Naive thymus-derived CD4-positive, alpha-beta T cell (primary cell): ENCODE data around the gene APOA1. TPM values are rescaled to one million over a fixed set of nuclear protein-coding genes. Genes with fewer than 3 reads are reported as not detected.

Experiments used
- ATAC-seq: fragments of 150-1000 bp; cut with Tn5 transposase; 2 replicates; pipeline ENCODE4 v1.10.0; 2021; ENCODE audit warnings: mild to moderate bottlenecking, moderate library complexity
- CTCF ChIA-PET: fragments of 350-600 bp; sonication (Branson Sonifier 250); formaldehyde crosslinking; loops from one replicate; lab custom pipeline; 2021; ENCODE audit warnings: antibody characterized with exemption; lab: Charles Lee
- POLR2A ChIA-PET: fragments of 350-600 bp; sonication (Branson Sonifier 250); formaldehyde crosslinking; loops from one replicate; lab custom pipeline; 2021; ENCODE audit warnings: antibody characterized with exemption, inconsistent platforms; lab: Charles Lee
- DNase-seq, 9 donors: peaks; one replicate each; pipeline versions ENCODE4 v3.0.0 to v3.0.0-alpha.2; 2020 to 2022; ENCODE audit warnings: mixed read lengths in 1 of 9
- H3K27ac ChIP-seq: one replicate; pipeline ENCODE4 v1.7.0; 2013; ENCODE audit warnings: mild to moderate bottlenecking, low read depth, low read length, moderate library complexity
- H3K27me3 ChIP-seq, 2 donors: one replicate each; pipeline ENCODE4 v1.7.0; 2013; ENCODE audit warnings: low read length in 2 of 2, mild to moderate bottlenecking in 2 of 2, moderate library complexity in 2 of 2; ENCODE audit not compliant: control insufficient read depth in 2 of 2, insufficient read depth in 2 of 2
- H3K36me3 ChIP-seq, 3 experiments: 1 replicate in 2 of 3; 2 replicates in 1 of 3; pipeline ENCODE4 v1.7.0; 2013; ENCODE audit warnings: low read length in 3 of 3, mild to moderate bottlenecking in 3 of 3, moderate library complexity in 1 of 3; ENCODE audit not compliant: insufficient read depth in 3 of 3, control insufficient read depth in 2 of 3
- H3K4me1 ChIP-seq, 2 donors: one replicate each; pipeline ENCODE4 v1.7.0; 2013; ENCODE audit warnings: low read length in 2 of 2, mild to moderate bottlenecking in 2 of 2, moderate library complexity in 1 of 2; ENCODE audit not compliant: control insufficient read depth in 2 of 2, insufficient read depth in 2 of 2
- H3K4me3 ChIP-seq: 2 replicates; pipeline ENCODE4 v1.7.0; 2013; ENCODE audit warnings: mild to moderate bottlenecking, low read length
- H3K9me3 ChIP-seq, 3 experiments: 1 replicate in 2 of 3; 2 replicates in 1 of 3; pipeline ENCODE4 v1.7.0; 2013; ENCODE audit warnings: low read length in 3 of 3; ENCODE audit not compliant: control insufficient read depth in 2 of 3
- H3K27ac Mint-ChIP-seq, 9 donors: one replicate each; pipeline ENCODE4 v1.8.0; 2020 to 2022; ENCODE audit warnings: mixed read lengths in 9 of 9, mild to moderate bottlenecking in 8 of 9, moderate library complexity in 5 of 9, inconsistent platforms in 2 of 9
- H3K27me3 Mint-ChIP-seq, 5 donors: one replicate each; pipeline ENCODE4 v1.8.0; 2021 to 2022; ENCODE audit warnings: mixed read lengths in 5 of 5, mild to moderate bottlenecking in 1 of 5
- H3K36me3 Mint-ChIP-seq, 5 donors: one replicate each; pipeline ENCODE4 v1.8.0; 2020 to 2022; ENCODE audit warnings: mixed read lengths in 5 of 5, mild to moderate bottlenecking in 3 of 5, inconsistent platforms in 1 of 5
- H3K4me1 Mint-ChIP-seq, 7 donors: one replicate each; pipeline ENCODE4 v1.8.0; 2020 to 2022; ENCODE audit warnings: mixed read lengths in 7 of 7, mild to moderate bottlenecking in 3 of 7, inconsistent platforms in 1 of 7
- H3K4me3 Mint-ChIP-seq, 10 donors: one replicate each; pipeline ENCODE4 v1.8.0; 2020 to 2022; ENCODE audit warnings: mild to moderate bottlenecking in 10 of 10, mixed read lengths in 10 of 10, moderate library complexity in 6 of 10, inconsistent platforms in 2 of 10
- H3K9me3 Mint-ChIP-seq, 11 donors: one replicate each; pipeline ENCODE4 v1.8.0; 2020 to 2022; ENCODE audit warnings: mixed read lengths in 11 of 11, mild to moderate bottlenecking in 4 of 11, inconsistent platforms in 1 of 11, moderate library complexity in 1 of 11
- intact Hi-C, 2 donors: fragments of 100-400 bp; cut with micrococcal nuclease; formaldehyde crosslinking; loops; one replicate each; pipeline ENCODE4 v1.15.1; 2023
- polyA plus RNA-seq, 2 donors: library from polyadenylated mRNA; unstranded; fragments of 300-500 nt; fragmentation: Illumina TruSeq; gene quantifications; one replicate each; pipeline ENCODE4 v1.2.3, GENCODE V29; 2021
- total RNA-seq, 6 experiments: library from RNA in 5 of 6; stranded (reverse) in 5 of 6; gene quantifications; 1 replicate in 5 of 6; 2 replicates in 1 of 6; pipeline ENCODE4 v1.2.3 and lab custom pipeline; 2021 to 2026

Gene APOA1
- total RNA-seq = under 1 TPM; 0.24 to 0.70 (median 0.51) TPM
- polyA plus RNA-seq = not detected
- total RNA-seq (lab: John Stamatoyannopoulos, UW) = 0.40 reads per million

DNA sequence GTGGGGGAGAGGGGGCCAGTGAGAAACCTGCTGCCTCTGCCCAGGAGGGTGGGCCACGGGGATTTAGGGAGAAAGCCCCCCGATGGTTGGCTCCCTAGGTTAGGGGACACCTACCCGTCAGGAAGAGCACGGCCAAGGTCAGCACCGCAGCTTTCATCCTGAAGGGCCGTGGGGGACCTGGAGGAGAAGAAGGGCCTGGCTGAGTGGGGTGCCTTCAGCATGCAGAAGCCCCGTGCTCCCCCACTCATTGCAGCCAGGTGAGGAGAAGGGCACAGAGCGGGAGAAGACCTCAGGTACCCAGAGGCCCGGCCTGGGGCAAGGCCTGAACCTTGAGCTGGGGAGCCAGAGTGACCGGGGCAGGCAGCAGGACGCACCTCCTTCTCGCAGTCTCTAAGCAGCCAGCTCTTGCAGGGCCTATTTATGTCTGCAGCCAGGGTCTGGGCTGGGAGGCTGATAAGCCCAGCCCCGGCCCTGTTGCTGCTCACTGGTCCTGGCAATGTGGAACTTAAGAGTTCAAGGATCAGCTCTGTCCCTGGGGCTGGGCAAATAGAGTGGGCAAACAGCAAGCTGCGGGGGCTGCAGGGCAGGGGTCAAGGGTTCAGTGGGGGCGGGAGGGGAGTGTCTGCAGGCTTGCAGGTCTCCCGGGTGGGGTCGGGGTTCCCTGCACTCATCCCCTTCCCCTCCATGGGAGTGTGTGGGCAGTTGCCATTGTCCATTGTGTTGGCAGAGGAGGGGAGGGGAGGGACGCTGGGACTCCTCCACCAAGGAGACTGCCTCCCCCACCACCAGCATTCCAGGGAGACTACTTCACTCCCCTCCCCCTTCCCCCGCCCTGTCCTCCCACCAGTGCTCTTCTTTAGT, at the start of gene APOA1:
TSS of gene APOA1 (minus strand) at position 392 of the 861 bp plus-strand sequence. CDS start at position 157, 235 bp downstream.
- H3K9me3 Mint-ChIP-seq = no peaks in the 10 kb centered on the region

DNA sequence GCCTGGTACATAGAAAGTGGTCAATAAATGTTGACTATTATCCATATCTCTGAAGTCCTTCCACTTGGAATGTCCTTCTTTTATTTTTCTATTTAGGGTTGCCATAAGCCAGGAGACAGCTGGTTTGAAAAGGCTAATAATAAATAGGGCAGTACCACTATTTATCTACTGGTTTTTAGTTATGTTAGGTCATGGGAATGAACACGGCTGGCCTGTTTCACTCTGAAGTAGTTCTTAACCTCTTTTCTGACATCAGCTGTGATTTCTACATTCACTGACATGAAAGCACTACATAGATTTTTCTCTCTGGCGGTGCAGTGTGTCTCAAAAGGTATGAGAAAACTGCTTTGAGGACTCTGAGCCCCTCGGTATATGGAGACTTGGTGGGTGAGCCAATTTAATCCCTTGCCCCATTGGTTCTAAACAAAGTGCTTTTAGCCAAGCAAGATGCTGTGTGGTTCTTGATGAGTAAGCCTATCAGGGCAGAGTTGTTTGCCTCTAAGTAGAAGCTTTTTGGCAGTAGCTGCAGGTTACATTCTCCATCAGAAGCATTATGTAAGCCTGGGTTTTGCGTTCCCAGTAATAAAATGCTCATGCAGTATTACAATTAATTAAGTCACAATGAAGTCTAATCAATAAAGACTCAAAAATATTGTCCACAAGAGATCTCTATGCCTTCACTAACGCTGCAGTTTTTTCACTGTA, 48.7 kb upstream of the APOA1 start:
- no peaks in the 10 kb centered on the region for H3K36me3 ChIP-seq
- H3K9me3 Mint-ChIP-seq = no peaks in the 10 kb centered on the region
- ChIA-PET POLR2A (no interaction called here), CTCF (interaction anchor here (0.5 to 2.0 kb wide), 2 partner anchors 44 to 220 kb away, joined by 5 to 6 read pairs; no protein-coding TSS in a partner anchor)
- H3K27me3 ChIP-seq = no peaks in the 10 kb centered on the region
- DNase-seq (no peak), ATAC-seq (no peak)
- no peak overlapping the region for H3K4me3 Mint-ChIP-seq
- peaks cover 7 to 12% of the 10 kb centered on the region in 2 donors for H3K4me1 ChIP-seq
- H3K4me3 ChIP-seq = no peak overlapping the region
- no peak overlapping the region for H3K27ac ChIP-seq
- H3K27me3 Mint-ChIP-seq = no peaks in the 10 kb centered on the region
- peaks cover 10 to 20% (median 13%) of the 10 kb centered on the region in 7 donors for H3K4me1 Mint-ChIP-seq
- H3K9me3 ChIP-seq = no peaks in the 10 kb centered on the region
- H3K36me3 Mint-ChIP-seq = peaks cover 0 to 18% (median 2%) of the 10 kb centered on the region in 5 donors
- no peak overlapping the region for H3K27ac Mint-ChIP-seq
- intact Hi-C loops = loop anchor here in 1 of 2 donors (10.0 kb wide), 1 partner anchor 49 kb away; no protein-coding TSS in a partner anchor

More for the DNA sequence above, at the start of gene APOA1:
- Mint-ChIP-seq H3K27me3 (peaks cover 0 to 4% (median 0%) of the 10 kb centered on the region in 5 donors), H3K4me3 (peak within 1 kb of the TSS in 1 of 10 donors; percentile 35), H3K4me1 (peaks cover 4 to 17% (median 14%) of the 10 kb centered on the region in 7 donors), H3K27ac (peak within 1 kb of the TSS in 2 of 9 donors; percentile 36 to 51), H3K36me3 (no peaks in the 10 kb centered on the region)
- Histone ChIP-seq H3K4me3 (no peak within 1 kb of the TSS), H3K27ac (no peak within 1 kb of the TSS), H3K27me3 (no peaks in the 10 kb centered on the region), H3K4me1 (peaks cover 4 to 9% of the 10 kb centered on the region in 2 donors), H3K36me3 (no peaks in the 10 kb centered on the region), H3K9me3 (no peaks in the 10 kb centered on the region)
- intact Hi-C loops = loop anchor here (5.0 kb wide), 3 partner anchors 105 to 390 kb away; partner anchors contain the start of gene SIK3 (in 1 of the 2)
- ATAC-seq = no peak
- POLR2A ChIA-PET = interaction anchor here (0.5 to 3.6 kb wide), 5 partner anchors 16 to 1467 kb away, joined by 3 to 49 read pairs (median 14); partner anchors contain the start of genes APOA5 and ZPR1
- CTCF ChIA-PET = interaction anchor here (1.4 to 3.3 kb wide), 3 partner anchors 15 to 390 kb away, joined by 6 to 66 read pairs (median 51); partner anchors contain the start of gene APOA5
- no peak for DNase-seq

DNA sequence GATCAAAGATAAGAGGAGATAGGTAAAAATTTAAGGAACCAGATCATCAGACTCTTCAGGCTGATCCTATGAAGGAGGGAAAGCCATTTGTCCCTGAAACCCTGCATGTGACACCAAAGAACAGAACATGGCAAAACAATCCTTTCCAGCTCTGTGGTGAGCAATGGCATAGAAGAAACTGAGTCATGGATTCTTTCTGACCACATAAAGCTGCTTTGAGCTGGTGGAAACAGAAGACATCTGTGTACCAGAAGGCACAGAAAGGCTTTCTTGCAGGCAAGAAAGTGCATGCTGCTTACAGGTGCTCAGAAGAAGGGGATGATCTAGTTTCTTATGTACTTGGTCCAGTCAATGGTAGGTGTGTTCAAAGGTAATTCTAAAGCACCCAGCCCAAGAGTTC, 45.0 kb upstream of the APOA1 start:
- POLR2A ChIA-PET = interaction anchor here (0.6 to 1.1 kb wide), 2 partner anchors 38 to 203 kb away, joined by 3 read pairs; no protein-coding TSS in a partner anchor

DNA sequence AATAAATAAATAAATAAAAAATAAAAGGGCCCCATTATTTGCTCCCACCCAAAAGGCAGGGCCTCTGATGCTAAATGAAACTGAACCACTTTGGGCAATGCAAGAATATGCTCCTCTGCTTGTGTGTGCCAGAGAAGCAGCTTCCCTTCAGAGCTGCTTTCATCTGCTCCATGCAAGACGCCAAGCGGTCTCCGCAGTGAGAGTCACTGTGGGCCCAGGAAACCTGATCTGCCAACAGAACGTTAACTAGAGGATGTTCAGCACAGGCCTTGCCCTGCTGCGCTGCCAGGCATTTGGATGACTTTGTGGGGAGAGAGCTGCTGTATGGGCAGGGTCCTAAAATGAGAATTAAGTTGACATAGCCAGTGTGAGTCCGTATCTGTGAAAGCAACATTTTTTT, 43.7 kb upstream of the APOA1 start:
- DNase-seq (no peak), ATAC-seq (no peak)
- H3K27ac Mint-ChIP-seq = peak overlapping the region in 5 of 9 donors; percentile 1 to 74 (median 34)
- intact Hi-C loops = loop anchor here in 1 of 2 donors (2.0 to 10.0 kb wide), 2 partner anchors 54 to 218 kb away; partner anchors contain the start of gene SIK3
- no peaks in the 10 kb centered on the region for H3K27me3 ChIP-seq
- H3K36me3 ChIP-seq = peaks cover 0 to 4% (median 0%) of the 10 kb centered on the region in 3 experiments
- no peaks in the 10 kb centered on the region for H3K4me1 ChIP-seq
- H3K9me3 ChIP-seq = no peaks in the 10 kb centered on the region
- ChIA-PET CTCF (interaction anchor here (0.7 to 3.1 kb wide), 10 partner anchors 27 to 227 kb away, joined by 3 to 25 read pairs (median 6); partner anchors contain the start of gene ZPR1), POLR2A (no interaction called here)
- no peak overlapping the region for H3K27ac ChIP-seq
- H3K4me3 ChIP-seq = no peak overlapping the region
- H3K4me3 Mint-ChIP-seq = no peak overlapping the region
- H3K27me3 Mint-ChIP-seq = no peaks in the 10 kb centered on the region
- peaks cover 0 to 18% (median 9%) of the 10 kb centered on the region in 7 donors for H3K4me1 Mint-ChIP-seq
- H3K36me3 Mint-ChIP-seq = peaks cover 0 to 11% (median 3%) of the 10 kb centered on the region in 5 donors
- no peaks in the 10 kb centered on the region for H3K9me3 Mint-ChIP-seq

More for the DNA sequence above, 45.0 kb upstream of the APOA1 start:
- Mint-ChIP-seq H3K4me3 (no peak overlapping the region), H3K27ac (peak overlapping the region in 4 of 9 donors; percentile 2 to 70 (median 34)), H3K4me1 (peaks cover 0 to 18% (median 8%) of the 10 kb centered on the region in 7 donors), H3K36me3 (peaks cover 0 to 17% (median 3%) of the 10 kb centered on the region in 5 donors), H3K9me3 (no peaks in the 10 kb centered on the region), H3K27me3 (no peaks in the 10 kb centered on the region)
- Histone ChIP-seq H3K4me3 (no peak overlapping the region), H3K9me3 (no peaks in the 10 kb centered on the region), H3K27me3 (no peaks in the 10 kb centered on the region), H3K4me1 (no peaks in the 10 kb centered on the region), H3K36me3 (no peaks in the 10 kb centered on the region), H3K27ac (no peak overlapping the region)
- intact Hi-C loops = loop anchor here in 1 of 2 donors (10.0 kb wide), 1 partner anchor 52 kb away; no protein-coding TSS in a partner anchor
- ATAC-seq (no peak), DNase-seq (no peak)
- CTCF ChIA-PET = interaction anchor here (1.0 kb wide), 2 partner anchors 48 to 220 kb away, joined by 3 to 4 read pairs; no protein-coding TSS in a partner anchor

DNA sequence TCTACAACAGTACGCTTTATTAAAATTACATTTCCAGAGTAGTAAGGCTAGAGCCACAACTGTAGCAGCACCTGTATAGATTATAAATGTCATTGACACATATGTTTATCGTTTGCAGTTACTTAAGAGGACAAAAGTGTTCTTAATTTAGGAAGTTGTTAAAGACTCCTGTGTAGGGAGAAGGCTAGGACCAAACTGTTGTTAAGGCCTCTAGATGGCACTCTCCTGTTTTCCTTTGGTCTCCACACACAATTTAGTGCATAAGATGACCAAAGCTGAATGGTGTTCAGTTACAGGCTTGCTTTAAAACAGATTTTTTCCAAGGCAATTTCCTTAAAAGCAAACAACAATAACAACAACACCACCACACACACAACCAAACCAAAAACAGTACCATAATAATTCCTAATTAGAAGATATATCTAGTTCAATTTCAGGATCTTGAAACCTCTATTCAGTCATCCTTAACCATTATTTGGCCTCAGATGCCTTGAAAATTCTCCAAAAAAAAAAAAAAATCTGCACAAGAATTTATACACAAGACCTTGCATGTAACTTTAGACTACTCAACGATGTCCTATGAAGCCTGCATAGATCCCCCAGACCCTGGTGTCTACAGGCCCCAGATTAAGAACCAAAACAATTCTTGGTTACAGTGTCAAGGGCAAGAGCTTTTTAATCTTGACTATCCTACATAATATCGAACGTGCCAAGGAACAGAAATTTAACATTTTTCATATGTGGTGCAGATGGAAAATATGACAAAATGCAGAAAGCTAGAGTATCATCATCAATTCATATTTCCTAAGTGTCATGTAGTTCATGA, 42.6 kb upstream of the APOA1 start:
- H3K9me3 Mint-ChIP-seq = no peaks in the 10 kb centered on the region
- no peaks in the 10 kb centered on the region for H3K9me3 ChIP-seq
- H3K27me3 ChIP-seq = no peaks in the 10 kb centered on the region
- H3K4me3 ChIP-seq = no peak overlapping the region
- H3K4me3 Mint-ChIP-seq = no peak overlapping the region
- POLR2A ChIA-PET = interaction anchor here (0.7 to 1.6 kb wide), 2 partner anchors 44 to 111 kb away, joined by 4 read pairs; no protein-coding TSS in a partner anchor
- DNase-seq (peak in 7 of 9 donors; percentile 31 to 54 (median 39)), ATAC-seq (peak; percentile 84)
- CTCF ChIA-PET = interaction anchor here (0.6 to 3.1 kb wide), 18 partner anchors 9 to 229 kb away, joined by 3 to 25 read pairs (median 5); partner anchors contain the start of genes APOA5 and ZPR1
- no peaks in the 10 kb centered on the region for H3K4me1 ChIP-seq
- H3K27ac Mint-ChIP-seq = peak overlapping the region in 4 of 9 donors; percentile 23 to 67 (median 46)
- no peak overlapping the region for H3K27ac ChIP-seq
- intact Hi-C loops = loop anchor here (1.0 to 10.0 kb wide), 6 partner anchors 55 to 347 kb away; partner anchors contain the start of genes APOA5 (in 1 of the 2) and SIK3 (in 1 of the 2)
- peaks cover 0 to 15% (median 7%) of the 10 kb centered on the region in 3 experiments for H3K36me3 ChIP-seq
- peaks cover 3 to 20% (median 7%) of the 10 kb centered on the region in 5 donors for H3K36me3 Mint-ChIP-seq
- H3K27me3 Mint-ChIP-seq = no peaks in the 10 kb centered on the region
- peaks cover 0 to 18% (median 9%) of the 10 kb centered on the region in 7 donors for H3K4me1 Mint-ChIP-seq
